ENCODE data around the gene PFDN5.

The PFDN5 gene

DNA sequence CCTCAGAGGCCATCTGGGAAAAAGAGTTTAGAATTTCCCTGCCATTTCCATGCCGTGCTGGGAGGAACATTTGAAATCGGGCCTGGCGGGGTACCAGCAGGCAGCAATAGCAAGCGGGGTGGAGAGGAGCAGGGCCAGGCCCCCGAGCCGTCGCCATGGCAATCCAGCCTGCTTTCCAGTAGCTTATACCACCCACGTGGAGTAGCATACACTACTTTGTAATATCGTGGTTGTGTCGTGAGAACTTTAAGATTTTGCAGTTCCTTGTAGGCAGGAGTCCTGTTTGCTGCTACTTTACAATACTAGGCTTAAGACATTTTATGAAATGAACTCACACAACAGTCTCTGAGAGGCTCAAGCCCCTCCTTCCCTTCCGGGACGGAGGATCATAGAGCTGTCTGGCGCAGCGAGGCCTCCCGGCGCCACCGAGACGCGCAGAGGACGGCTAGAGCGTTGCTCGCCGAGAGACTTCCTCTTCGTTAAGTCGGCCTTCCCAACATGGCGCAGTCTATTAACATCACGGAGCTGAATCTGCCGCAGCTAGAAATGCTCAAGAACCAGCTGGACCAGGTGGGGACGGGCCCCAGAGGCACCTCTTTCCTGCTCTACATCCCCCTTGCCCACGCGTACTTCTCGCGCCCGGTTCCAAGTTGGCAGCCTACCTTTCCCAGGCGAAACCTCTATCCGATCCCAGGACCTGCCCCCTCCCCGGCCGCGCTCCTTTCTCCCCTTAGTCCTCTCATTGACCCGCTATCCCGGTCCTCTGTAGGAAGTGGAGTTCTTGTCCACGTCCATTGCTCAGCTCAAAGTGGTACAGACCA lies at the start of gene PFDN5:
Gene PFDN5, plus strand, starts transcription at position 473 of the 821 bp plus-strand sequence. Its CDS starts 26 bp downstream, at position 499.
- peak; percentile 86 for DNase-seq (ENCODE audit: low spot score)

DNA sequence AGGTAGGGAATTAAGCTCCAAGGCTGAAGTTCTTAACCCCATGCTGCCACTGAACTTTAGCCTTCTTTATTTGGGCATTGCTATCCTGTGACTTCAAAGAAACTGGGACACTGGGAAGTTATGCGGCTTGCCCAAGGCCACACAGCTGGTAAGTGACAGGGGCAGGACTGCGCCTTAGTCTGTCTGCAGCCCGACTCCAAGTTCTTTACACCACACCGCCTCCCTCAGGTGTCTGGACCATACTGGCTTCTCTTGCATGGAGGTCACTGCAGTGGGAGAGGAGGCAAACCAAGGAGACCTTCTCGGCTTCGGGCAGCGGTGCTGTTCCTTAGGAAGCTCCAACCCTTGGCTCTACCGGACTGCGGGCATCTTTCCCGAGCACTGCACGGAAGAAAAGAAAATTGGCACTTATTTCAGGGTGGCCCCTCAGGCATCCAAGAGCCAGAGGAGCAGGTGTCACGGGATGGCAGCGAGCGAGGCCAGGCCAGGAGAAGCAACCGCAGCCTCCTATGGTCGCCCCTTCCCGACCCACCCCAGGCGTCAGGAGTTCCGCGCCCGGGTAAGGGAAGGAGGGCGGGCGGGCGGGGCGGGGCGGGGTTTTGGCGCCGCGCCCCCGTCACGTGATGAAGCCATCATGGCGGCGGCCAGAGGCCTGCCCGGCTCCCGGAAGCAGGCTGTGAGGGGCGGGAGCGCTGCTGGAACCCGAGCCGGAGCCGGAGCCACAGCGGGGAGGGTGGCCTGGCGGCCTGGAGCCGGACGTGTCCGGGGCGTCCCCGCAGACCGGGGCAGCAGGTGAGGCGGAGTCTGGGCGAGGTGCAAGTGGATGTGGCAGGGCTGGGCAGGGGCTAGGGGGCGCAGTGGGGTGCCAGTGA lies 43.6 kb upstream of the PFDN5 start:
- DNase-seq (ENCODE audit: low spot score) = peak; percentile 85

DNA sequence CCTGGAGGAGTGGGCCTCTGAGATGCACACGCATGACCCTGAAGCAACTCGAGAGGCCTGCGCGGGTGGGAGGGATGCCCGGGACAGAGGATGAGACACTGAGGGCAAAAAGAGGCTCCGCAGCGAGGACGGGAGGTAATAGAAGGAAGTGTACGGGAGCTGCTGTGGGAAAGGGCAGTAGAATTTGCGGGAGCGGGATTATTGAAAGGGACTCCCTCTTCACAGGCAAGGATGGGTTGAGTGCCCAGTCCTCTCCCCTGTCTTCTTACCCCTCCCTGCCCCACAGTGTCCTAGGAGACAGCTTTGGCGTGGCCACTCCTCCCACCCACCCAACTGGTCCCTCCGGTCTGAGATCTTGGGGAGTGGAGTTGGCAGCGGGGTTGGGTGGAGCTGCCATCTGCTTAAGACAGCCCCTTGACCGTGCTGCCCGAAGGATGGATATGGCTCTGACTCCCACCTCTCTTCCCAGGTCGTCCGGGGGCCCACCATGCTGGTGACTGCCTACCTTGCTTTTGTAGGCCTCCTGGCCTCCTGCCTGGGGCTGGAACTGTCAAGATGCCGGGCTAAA lies 42.9 kb upstream of the PFDN5 start:
- no peak for DNase-seq (ENCODE audit: low spot score)

DNA sequence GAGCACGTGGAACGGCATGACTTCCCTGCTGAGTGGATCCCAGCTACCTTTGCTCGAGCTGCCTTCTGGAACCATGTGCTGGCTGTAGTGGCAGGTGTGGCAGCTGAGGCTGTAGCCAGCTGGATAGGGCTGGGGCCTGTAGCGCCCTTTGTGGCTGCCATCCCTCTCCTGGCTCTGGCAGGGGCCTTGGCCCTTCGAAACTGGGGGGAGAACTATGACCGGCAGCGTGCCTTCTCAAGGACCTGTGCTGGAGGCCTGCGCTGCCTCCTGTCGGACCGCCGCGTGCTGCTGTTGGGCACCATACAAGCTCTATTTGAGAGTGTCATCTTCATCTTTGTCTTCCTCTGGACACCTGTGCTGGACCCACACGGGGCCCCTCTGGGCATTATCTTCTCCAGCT lies 42.0 kb upstream of the PFDN5 start:
- no peak for DNase-seq (ENCODE audit: low spot score)

DNA sequence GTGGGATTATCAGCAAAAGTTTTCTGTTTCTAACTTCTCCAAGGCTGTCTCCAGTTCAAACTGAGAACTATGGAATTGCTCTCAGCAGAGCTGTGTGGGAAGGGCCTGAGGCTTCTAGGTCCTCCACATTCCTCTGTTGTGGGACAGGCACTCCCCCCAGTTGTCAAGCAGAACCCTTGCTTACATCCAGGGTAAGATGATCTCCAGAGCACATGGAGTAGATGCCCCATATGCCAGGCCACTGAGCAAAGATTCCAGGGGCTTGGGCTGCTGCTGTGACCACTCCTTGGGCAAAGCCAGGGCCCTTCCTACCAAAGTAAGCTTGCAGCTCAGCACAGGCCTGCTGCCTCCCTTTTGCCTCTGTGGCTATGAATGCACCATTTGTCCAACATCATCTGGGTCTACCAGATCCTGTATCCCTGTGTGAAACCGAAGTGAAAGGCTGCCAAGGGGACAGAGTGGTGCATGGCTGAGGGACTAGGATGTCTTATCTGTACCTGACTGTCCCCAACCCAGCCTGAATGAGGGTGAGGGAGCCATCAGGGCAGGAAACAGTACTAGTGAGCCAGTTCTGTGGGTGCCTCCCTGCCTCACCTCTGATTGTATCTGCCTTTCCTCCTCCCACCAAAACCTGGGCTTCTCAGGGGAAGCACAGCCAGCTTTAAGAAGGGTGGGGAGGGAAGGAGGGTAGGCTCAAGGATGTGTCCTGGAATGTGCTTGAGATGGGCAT lies 40.4 kb upstream of the PFDN5 start:
- DNase-seq (ENCODE audit: low spot score) = no peak

DNA sequence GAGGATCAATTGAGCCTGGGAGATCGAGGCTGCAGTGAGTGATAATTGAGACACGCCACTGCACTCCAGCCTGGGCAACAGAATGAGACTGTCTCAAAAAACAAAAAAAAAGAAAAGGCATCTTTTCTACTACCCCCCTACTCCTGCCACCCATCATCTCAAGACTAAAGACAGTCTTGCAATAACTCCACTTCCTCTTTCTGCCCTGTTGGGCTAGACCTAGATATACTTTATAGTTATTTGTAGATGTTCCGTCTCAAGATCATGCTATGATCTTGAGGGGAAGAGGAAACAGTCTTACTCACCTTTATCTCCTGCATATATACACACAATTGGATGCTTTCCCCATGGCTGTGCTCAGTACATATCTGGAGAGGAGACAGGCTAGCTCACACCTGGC lies 39.3 kb upstream of the PFDN5 start:
- DNase-seq (ENCODE audit: low spot score) = no peak

DNA sequence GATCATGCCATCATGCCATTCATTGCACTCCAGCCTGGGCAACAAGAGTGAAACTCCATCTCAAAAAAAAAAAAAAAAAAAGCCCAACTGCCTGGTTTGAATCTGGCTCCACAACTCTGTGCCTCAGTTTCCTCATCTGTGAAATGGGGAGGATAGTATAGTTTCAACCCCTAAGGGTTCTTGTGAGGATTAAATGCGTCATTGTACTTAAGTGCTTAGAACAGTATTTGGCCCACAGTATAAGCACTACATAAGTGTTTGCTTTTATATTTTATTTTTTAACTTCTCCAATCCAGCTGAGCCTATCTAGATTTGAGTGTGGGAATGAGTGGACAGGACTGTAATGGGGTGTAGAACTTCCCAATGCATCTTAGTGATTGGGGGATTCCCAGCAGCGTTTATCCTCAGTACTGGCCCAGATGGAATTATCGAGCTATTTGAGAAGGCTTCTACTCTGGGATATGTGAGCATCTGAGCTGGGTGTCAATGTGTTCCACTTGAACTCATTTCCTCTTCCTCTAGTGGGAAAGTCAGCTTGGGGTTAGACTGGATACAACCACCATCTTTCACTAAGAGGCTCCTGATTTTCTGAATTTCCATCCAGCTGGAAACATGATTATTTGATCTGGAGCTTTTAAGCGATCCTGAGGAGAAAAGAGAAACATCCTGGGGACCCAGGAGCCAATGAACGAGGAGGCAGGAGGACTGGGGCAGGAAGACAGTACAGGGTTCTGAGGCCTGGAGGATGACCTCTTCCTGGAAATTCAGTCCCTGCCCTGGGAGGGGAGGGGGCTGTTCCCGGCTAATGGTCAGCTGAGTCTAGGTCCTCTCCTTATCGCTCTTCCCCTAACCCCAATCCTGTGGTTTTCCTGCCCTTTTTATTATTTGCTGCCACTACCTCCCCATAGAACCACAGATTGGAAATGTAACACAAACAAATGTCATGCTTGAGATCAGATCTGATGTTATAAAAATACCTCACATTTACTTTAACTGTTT lies 36.5 kb upstream of the PFDN5 start:
- no peak for DNase-seq (ENCODE audit: low spot score)

DNA sequence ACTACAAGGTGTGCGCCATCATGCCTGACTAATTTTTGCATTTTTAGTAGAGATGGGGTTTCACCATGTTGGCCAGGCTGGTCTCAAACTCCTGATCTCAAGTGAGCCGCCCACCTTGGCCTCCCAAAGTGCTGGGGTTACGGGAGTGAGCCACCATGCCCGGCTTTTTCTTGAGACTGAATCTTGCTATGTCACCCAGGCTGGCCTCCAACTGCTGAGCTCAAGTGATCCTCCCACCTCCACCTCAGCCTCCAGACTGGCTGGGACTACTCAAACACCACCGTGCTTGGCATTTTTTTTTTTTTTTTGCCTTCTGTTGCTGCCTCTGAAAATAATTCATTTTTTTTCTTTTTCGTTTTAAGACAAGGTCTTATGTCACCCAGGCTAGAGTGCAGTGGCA lies 35.5 kb upstream of the PFDN5 start:
- no peak for DNase-seq (ENCODE audit: low spot score)

DNA sequence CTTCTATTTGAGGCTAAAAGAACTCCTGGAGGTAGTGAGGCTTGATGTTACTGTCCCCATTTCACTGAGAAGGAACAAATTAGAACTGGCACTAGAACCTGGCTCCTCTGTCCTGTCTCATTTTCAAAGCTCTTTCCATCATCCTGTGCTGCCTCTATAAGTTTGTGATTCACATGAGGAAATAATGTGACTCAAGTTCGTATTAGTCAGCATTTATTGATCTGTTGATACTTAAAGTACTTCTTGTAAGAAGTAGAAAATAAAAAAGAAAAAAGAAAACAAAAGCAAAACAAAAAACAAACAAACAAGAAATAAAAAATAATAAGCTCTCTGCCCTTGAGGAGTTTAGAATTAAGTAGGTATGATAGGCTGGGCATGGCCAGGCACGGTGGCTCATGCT lies 29.6 kb upstream of the PFDN5 start:
- DNase-seq (ENCODE audit: low spot score) = no peak

DNA sequence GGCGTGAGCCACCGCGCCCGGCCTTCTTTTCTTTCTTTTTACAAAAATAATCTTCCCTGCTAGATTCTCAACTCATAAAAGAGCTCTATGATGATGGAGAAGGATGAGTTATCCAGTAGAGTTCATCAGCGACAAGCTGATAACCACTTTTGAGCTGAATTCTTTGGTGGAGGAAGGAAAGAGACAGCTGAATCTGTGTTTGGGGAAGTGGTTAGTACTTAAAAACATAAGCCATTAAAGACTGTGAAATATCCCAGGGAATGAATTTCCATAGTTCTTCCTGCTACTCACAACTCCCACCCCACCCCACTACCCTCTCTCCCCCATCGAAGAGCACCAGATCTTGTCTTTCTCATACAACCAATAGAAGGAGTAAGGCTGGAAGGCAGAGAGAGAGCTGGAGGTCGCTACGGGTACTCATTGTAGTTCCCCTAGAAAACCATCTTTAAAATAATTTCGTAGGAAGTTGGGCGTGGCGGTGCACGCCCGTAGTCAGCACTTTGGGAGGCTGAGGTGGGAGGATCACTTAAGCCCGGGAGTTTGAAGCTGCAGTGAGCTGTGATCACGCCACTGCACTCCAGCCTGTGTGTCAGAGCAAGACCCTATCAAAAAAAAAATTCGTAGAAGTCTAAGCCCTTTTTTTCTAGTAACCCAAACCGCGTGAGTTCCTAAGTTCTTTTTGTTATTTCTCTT lies 27.9 kb upstream of the PFDN5 start:
- no peak for DNase-seq (ENCODE audit: low spot score)

DNA sequence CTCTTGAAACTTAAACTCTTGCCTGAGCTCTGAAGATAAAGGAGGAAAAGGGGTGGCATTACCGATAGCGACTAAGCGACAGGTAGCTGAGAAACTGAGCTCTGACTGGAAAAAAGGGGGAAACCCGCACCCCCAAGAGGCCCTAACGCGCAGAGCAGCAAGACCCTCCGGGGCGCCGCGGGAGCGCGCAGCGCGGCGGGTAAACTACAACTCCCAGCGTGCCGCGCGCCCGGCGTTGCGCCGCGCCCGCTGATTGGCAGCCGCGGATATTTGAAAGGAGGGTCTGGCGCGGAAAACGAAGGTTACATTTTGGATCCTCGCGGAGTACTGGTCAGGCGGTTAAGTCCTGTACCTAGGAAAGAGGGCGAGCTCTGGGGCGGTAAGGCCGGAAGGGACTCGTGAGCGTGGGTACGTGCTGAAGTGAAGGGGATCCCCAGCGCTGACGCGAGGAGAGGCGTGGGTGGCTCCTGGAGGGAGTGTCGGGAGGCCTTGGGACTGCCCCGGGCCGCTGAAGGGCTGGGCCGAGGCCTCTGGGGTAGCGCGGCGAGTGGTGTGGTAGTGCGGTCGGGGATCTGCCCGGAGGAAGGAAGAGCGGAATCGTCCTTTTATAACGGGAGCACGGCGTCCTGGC lies 27.2 kb upstream of the PFDN5 start, which contains the start of gene ESPL1:
Gene ESPL1, plus strand, starts transcription at position 301 of the 631 bp plus-strand sequence. CDS start 468 bp downstream, outside the sequence.
- peak; percentile 78 for DNase-seq (ENCODE audit: low spot score)

DNA sequence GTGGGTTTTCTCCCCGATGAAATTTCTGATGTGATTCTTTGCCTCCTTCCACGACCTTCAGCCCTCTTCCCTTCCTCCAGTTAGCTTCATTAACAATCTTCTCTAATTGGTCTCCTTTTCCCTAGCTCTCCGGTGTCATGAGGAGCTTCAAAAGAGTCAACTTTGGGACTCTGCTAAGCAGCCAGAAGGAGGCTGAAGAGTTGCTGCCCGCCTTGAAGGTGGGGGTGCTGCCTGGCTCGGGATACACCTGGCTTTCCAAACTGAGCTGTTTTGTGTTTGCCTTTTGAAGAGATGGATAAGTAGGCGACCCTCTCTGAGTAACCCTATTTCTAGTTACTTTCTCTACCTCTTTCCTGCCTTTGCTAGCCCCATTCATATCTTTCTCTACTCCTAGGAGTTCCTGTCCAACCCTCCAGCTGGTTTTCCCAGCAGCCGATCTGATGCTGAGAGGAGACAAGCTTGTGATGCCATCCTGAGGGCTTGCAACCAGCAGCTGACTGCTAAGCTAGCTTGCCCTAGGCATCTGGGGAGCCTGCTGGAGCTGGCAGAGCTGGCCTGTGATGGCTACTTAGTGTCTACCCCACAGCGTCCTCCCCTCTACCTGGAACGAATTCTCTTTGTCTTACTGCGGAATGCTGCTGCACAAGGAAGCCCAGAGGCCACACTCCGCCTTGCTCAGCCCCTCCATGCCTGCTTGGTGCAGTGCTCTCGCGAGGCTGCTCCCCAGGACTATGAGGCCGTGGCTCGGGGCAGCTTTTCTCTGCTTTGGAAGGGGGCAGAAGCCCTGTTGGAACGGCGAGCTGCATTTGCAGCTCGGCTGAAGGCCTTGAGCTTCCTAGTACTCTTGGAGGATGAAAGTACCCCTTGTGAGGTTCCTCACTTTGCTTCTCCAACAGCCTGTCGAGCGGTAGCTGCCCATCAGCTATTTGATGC lies 26.4 kb upstream of the PFDN5 start:
- DNase-seq (ENCODE audit: low spot score) = peak; percentile 32

DNA sequence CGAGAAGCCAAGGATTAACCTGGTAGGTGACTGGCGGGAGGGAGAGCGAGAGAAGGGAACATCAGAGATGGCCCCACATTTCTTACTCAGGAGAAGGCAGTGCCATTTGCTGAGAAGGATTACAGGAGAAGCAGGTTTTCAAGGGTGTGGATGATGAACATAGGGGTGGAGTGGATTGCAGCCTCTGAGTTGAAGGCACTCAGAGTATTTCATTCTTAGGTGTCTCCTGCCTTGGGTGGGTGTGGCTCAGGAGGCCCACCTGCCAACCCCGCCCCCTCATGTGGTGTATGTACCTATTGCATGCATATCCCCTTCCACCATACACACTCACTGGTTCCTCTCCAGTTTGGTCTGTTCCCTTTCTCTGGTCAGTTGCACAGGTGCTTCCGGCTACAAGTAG lies 20.9 kb upstream of the PFDN5 start:
- DNase-seq (ENCODE audit: low spot score) = no peak

DNA sequence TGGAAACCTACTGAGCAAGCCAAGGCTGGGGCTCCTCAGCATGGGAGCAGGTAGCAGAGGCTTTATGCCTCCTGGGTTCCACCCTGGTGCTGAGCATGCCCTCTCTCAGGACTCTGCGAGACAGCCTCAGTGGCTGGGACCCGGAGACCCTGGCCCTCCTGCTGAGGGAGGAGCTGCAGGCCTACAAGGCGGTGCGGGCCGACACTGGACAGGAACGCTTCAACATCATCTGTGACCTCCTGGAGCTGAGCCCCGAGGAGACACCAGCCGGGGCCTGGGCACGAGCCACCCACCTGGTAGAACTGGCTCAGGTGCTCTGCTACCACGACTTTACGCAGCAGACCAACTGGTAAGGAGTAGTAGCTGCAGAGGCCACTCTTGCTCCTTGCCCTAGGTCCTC lies 18.8 kb upstream of the PFDN5 start:
- DNase-seq (ENCODE audit: low spot score) = no peak

DNA sequence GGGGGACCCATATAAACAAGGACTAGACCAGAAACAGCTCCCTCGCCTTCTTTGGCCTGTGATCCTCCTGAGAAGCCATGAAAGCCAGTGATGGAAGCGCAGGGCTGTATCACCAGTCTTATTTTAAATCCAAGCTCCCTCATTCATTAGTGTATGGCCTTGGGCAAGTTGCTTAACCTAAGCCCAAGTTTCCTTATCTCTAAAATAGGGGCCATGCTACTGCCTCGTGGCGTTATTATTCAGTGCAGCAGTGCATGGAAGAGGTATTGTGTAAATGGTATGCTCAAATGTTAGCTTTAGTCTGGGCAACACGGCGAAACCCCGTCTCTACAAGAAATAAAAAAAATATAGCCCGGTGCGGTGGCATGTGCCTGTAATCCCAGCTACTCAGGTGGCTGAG lies 17.4 kb upstream of the PFDN5 start:
- DNase-seq (ENCODE audit: low spot score) = no peak

DNA sequence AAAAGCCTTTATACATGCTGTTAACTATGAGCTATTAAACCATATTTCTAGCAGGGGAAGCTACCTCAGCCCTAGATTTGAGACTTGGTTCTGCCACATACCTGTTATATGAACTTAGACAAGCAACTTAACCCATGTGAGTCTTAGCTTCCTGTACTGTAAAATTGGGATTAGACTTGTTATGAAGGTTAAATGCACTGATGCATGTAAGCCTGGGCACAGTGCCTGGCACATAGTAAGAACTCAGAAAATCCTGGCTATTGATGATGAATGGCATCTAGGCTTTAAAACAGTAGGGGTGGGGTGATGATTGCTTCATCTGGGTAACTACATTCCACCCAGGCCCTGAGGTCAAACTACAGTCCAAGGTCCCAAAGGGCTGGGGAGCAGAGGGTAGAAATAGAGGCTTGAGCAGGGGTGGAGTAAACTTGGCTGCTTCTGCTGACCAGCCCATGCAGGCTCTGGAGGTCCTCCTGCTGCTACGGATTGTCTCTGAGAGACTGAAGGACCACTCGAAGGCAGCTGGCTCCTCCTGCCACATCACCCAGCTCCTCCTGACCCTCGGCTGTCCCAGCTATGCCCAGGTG lies 16.0 kb upstream of the PFDN5 start:
- no peak for DNase-seq (ENCODE audit: low spot score)

DNA sequence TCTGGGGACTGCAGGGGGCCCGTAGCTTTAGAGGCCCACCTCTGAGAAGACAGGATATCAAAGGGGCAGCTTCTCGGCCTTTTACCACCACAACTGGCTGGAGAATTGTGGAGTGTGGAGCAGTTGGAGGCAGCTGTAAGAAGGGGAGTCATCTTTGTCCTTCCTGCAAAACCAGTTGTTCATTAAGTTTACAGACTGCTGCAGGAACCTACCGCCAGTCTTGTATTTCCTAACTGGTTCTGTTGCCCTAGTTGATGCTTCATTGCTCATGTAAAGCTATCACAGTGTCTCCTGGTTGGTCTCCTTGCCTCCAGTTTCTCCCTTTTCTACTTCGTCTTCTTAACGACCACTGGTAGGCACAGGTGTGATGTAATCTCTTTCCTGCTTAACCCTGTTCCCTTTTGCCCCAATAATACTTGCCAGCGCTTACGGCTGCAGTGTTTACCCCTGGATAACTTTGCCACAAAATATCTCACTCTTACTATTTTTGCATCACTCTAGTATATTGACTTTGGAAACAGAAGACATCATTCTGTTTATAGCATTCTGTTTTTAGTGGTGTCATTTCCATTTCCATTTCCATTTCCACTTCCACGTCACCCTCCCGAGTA lies 15.3 kb upstream of the PFDN5 start:
- no peak for DNase-seq (ENCODE audit: low spot score)

DNA sequence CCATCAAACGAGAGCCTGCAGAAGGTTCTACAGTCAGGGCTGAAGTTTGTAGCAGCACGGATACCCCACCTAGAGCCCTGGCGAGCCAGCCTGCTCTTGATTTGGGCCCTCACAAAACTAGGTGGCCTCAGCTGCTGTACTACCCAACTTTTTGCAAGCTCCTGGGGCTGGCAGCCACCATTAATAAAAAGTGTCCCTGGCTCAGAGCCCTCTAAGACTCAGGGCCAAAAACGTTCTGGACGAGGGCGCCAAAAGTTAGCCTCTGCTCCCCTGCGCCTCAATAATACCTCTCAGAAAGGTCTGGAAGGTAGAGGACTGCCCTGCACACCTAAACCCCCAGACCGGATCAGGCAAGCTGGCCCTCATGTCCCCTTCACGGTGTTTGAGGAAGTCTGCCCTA lies 8.9 kb upstream of the PFDN5 start:
- no peak for DNase-seq (ENCODE audit: low spot score)
